ENCODE data around the gene LRP6.

DNA sequence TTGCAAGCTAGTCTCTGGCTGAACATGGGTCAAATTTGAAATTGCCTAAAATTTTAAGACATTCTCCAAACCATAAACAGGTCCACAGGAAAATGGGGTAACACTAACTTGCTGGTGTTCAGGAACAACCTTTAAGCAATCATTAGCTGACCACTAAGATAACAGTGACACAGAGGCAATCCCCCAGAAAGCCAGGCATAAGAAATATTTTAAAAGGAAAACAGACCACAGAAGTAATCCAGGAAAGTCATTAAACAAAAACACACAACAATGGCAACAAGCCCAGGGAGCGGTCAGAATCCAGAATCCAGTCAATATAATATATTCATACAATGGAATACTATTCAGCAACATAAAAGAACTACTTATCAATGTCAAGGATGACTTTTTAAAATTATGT is 59.1 kb downstream of the LRP6 start:
- TF ChIP-seq, protein P1, sequence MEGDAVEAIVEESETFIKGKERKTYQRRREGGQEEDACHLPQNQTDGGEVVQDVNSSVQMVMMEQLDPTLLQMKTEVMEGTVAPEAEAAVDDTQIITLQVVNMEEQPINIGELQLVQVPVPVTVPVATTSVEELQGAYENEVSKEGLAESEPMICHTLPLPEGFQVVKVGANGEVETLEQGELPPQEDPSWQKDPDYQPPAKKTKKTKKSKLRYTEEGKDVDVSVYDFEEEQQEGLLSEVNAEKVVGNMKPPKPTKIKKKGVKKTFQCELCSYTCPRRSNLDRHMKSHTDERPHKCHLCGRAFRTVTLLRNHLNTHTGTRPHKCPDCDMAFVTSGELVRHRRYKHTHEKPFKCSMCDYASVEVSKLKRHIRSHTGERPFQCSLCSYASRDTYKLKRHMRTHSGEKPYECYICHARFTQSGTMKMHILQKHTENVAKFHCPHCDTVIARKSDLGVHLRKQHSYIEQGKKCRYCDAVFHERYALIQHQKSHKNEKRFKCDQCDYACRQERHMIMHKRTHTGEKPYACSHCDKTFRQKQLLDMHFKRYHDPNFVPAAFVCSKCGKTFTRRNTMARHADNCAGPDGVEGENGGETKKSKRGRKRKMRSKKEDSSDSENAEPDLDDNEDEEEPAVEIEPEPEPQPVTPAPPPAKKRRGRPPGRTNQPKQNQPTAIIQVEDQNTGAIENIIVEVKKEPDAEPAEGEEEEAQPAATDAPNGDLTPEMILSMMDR (IDR thresholded peaks at IDR 0.05 in 2 of 3, conservative IDR thresholded peaks at IDR 0.05 in 1 of 3; ENCODE audit: borderline replicate concordance in 1 of 3, insufficient read depth in 1 of 3, low read depth in 2 of 3, low read length in 2 of 3) = no peak
- no peak for TF ChIP-seq POLR2AphosphoS5 (IDR thresholded peaks at IDR 0.05; ENCODE audit: low read depth, low read length)
- TF ChIP-seq EZH2phosphoT487 (IDR thresholded peaks at IDR 0.05; ENCODE audit: borderline replicate concordance) = no peak
- TF ChIP-seq POLR2A (IDR thresholded peaks at IDR 0.05; ENCODE audit: borderline replicate concordance, extremely low read depth, insufficient read depth, insufficient read length) = no peak
- TF ChIP-seq YY1 (IDR thresholded peaks at IDR 0.05; ENCODE audit: extremely low read depth, insufficient replicate concordance, low read depth, low read length) = no peak
- no peak for TF ChIP-seq EZH2 (IDR thresholded peaks at IDR 0.05)
- no peak for TF ChIP-seq SIN3A (IDR thresholded peaks at IDR 0.05; ENCODE audit: low read depth)

All from HCT116 (cell line).